Measurements from ENCODE around the gene SAA1. TPM values are rescaled to one million over a fixed set of nuclear protein-coding genes. Genes with fewer than 3 reads are reported as not detected.

The SAA1 gene
- total RNA-seq, 1 donor from 2014 or later, result not detected

DNA sequence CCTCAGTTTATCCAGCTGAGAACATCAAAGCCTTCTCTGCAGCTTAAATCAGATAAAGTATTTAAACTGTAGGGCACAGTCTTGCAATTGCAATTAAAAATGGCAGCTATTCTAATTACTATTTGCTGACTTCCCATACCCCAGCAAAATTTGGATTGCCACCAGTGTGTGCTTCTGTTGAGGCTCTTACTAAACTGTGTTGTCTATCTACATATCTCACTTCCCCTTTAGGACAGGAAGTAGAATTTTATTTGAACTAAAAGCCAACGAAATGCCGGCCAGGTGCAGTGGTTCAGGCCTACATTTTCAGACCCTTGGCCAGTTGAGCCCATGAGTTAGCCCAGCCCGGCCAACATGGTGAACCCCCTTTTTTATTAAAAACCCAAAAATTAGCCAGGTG is 36.6 kb upstream of the SAA1 start:
- TF ChIP-seq, protein P1, sequence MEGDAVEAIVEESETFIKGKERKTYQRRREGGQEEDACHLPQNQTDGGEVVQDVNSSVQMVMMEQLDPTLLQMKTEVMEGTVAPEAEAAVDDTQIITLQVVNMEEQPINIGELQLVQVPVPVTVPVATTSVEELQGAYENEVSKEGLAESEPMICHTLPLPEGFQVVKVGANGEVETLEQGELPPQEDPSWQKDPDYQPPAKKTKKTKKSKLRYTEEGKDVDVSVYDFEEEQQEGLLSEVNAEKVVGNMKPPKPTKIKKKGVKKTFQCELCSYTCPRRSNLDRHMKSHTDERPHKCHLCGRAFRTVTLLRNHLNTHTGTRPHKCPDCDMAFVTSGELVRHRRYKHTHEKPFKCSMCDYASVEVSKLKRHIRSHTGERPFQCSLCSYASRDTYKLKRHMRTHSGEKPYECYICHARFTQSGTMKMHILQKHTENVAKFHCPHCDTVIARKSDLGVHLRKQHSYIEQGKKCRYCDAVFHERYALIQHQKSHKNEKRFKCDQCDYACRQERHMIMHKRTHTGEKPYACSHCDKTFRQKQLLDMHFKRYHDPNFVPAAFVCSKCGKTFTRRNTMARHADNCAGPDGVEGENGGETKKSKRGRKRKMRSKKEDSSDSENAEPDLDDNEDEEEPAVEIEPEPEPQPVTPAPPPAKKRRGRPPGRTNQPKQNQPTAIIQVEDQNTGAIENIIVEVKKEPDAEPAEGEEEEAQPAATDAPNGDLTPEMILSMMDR (IDR thresholded peaks at IDR 0.05; ENCODE audit: unreplicated experiment), result no peak
- no peaks in the 10 kb centered on the region for H3K4me1 Mint-ChIP-seq (ENCODE audit: low read depth)
- no peak overlapping the region for H3K27ac Mint-ChIP-seq
- H3K36me3 Mint-ChIP-seq (ENCODE audit: insufficient read depth), result no peaks in the 10 kb centered on the region
- peaks cover 3% of the 10 kb centered on the region for H3K9me3 Mint-ChIP-seq (ENCODE audit: low read depth)
- DNase-seq (ENCODE audit: low spot score, unreplicated experiment), result no peak
- H3K4me3 Mint-ChIP-seq (ENCODE audit: low read depth), result no peak overlapping the region
- peaks cover 3% of the 10 kb centered on the region for H3K27me3 Mint-ChIP-seq

DNA sequence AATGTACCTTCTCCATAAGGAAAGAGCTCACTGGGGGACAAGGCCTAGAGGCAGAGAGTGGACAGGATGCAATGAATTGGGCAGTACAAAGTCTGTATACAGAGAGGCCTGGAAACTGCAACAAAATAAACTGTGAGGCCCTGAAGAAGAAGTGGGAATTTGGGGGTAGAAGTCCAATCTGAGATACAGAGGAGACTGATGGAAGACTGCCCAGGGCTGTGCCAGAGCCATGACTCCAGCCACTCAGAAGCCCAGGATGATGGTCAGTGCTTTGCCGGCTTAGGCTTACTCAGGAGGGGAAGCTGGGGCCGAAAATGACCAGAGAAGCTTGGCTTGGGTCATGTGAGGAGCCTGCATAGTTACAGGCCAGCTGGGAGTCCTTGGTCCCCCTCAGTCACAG is 35.2 kb upstream of the SAA1 start:
- H3K4me1 Mint-ChIP-seq (ENCODE audit: low read depth), result no peaks in the 10 kb centered on the region

DNA sequence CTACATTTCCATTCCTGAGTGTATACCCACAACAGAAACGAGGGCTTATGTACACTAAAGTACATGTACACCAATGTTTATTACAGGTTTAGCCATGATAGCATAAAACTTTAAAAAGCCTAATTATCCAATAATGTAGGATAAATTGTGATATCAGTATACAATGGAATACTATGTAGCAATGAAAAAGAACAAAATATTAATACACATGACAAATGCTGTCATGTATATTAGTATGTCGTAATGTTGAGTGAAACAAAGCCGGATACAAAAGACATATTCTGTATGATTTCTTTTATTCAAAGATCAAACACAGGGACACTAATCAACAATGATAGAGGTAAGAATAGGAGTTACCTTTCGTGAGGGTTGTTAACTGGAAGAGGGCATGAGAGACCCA is 32.2 kb upstream of the SAA1 start:
- Mint-ChIP-seq H3K9me3 (ENCODE audit: low read depth) (no peaks in the 10 kb centered on the region), H3K36me3 (ENCODE audit: insufficient read depth) (no peaks in the 10 kb centered on the region), H3K4me1 (ENCODE audit: low read depth) (no peaks in the 10 kb centered on the region), H3K27me3 (peaks cover 9% of the 10 kb centered on the region), H3K27ac (no peak overlapping the region), H3K4me3 (ENCODE audit: low read depth) (no peak overlapping the region)
- DNase-seq (ENCODE audit: low spot score, unreplicated experiment), result no peak
- TF ChIP-seq, protein P1 (IDR thresholded peaks at IDR 0.05; ENCODE audit: unreplicated experiment), result no peak

More for the DNA sequence above, 35.2 kb upstream of the SAA1 start:
- no peak overlapping the region for H3K27ac Mint-ChIP-seq
- H3K36me3 Mint-ChIP-seq (ENCODE audit: insufficient read depth), result no peaks in the 10 kb centered on the region
- no peak for DNase-seq (ENCODE audit: low spot score, unreplicated experiment)
- no peaks in the 10 kb centered on the region for H3K9me3 Mint-ChIP-seq (ENCODE audit: low read depth)
- H3K27me3 Mint-ChIP-seq, result peaks cover 5% of the 10 kb centered on the region
- TF ChIP-seq, protein P1 (IDR thresholded peaks at IDR 0.05; ENCODE audit: unreplicated experiment), result no peak
- no peak overlapping the region for H3K4me3 Mint-ChIP-seq (ENCODE audit: low read depth)

DNA sequence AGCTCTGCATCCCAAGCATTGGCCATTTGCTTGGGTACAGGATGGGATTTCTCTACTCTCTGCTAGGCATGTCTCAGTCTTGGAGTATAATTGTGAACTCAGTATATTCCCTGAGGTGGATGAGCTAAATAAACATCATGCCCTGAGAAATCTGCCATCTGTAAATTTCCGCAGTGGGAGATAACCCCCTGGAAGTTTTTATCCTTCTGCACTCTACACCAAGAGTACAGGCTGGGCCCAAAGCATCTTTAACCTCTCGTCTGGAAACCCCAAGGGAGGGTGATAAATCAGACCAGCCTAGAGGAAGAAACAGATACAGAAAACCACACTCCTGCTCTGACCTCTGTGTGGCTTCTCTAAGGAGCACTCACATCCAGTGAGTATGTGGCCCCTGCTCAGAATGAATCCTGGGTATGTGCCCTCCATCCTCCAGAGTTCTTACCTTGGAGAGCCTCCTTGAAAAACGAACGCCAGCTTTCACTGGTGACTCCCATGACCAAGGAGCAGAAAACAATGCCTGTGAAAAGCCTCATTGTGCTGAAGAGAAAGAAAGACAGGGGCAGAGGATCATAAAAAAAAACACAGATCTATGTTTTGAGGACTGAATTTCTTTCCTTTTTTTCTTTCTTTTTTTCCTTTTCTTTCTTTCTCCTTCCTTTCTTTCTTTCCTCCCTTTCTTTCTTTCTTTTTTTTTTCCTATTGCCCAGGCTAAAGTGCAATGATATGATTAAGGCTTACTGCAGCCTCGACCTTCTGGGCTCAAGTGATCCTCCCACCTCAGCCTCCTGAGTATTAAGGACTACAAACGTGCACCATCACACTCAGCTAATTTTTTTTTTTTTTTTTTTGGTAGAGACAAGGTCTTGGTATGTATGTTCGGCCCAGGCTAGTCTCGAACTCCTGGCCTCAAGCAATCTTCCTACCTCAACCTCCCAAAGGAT is 30.4 kb upstream of the SAA1 start:
- no peak overlapping the region for H3K4me3 Mint-ChIP-seq (ENCODE audit: low read depth)
- no peaks in the 10 kb centered on the region for H3K36me3 Mint-ChIP-seq (ENCODE audit: insufficient read depth)
- TF ChIP-seq, protein P1 (IDR thresholded peaks at IDR 0.05; ENCODE audit: unreplicated experiment), result no peak
- no peaks in the 10 kb centered on the region for H3K4me1 Mint-ChIP-seq (ENCODE audit: low read depth)
- no peak overlapping the region for H3K27ac Mint-ChIP-seq
- peaks cover 11% of the 10 kb centered on the region for H3K27me3 Mint-ChIP-seq
- peaks cover under 1% of the 10 kb centered on the region for H3K9me3 Mint-ChIP-seq (ENCODE audit: low read depth)
- DNase-seq (ENCODE audit: low spot score, unreplicated experiment), result no peak

DNA sequence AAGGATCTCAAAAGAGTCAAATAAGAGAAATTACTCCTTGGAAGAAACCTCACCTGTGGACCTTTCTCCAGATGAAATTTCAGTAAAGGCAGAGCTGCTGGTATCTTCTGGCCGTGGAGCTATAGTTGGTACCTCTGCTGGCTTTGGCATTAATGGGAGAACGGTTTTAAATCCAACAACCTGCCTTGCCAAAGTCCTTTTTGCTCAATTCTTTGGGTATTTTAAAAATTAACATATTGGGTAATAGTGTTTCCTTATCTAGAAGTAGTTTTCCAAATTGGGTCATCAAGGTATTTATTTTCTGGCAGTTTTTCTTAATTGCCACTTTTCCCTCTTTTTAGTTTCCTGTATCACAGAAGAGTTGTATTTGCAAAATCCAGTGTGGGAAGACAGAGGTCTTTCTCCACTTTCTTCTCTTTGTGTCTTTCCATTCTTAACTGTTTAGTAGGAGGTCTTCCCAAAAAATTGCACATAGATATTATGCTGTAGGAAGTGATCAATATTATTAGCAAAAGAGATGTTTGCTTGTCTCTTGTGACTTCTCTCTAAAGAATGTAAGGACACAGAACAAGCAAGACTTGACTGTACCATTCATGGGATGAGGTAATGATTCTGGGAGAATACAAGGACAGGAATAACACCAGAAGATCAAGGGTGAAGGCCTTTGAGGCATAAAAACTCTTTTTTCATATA is 29.3 kb upstream of the SAA1 start, which contains the start of gene SAA4:
Gene SAA4 (minus strand): TSS at position 139 of the 693 bp plus-strand sequence. CDS start 876 bp downstream, outside the sequence.
- Mint-ChIP-seq H3K4me3 (ENCODE audit: low read depth) (no peak within 1 kb of the TSS), H3K9me3 (ENCODE audit: low read depth) (peaks cover 3% of the 10 kb centered on the region), H3K36me3 (ENCODE audit: insufficient read depth) (no peaks in the 10 kb centered on the region), H3K27me3 (peaks cover 14% of the 10 kb centered on the region), H3K4me1 (ENCODE audit: low read depth) (no peaks in the 10 kb centered on the region), H3K27ac (no peak within 1 kb of the TSS)
- TF ChIP-seq, protein P1 (IDR thresholded peaks at IDR 0.05; ENCODE audit: unreplicated experiment), result no peak
- no peak for DNase-seq (ENCODE audit: low spot score, unreplicated experiment)
